Nephron progenitor cell (in vitro differentiated cells): Measurements from ENCODE around the gene GSN.

Source experiments
- DNase-seq: peaks from one replicate; pipeline ENCODE4 v3.0.0; 2021
- H3K27ac Mint-ChIP-seq: 2 replicates; pipeline ENCODE4 v1.8.0; 2021; ENCODE audit warnings: mild to moderate bottlenecking, moderate library complexity, mixed read lengths
- H3K27me3 Mint-ChIP-seq: 2 replicates; pipeline ENCODE4 v1.8.0; 2021; ENCODE audit warnings: mild to moderate bottlenecking, low read depth, mixed read lengths; ENCODE audit not compliant: poor library complexity
- H3K36me3 Mint-ChIP-seq: 2 replicates; pipeline ENCODE4 v1.8.0; 2021; ENCODE audit warnings: low read depth, mixed read lengths
- H3K4me1 Mint-ChIP-seq: 2 replicates; pipeline ENCODE4 v1.8.0; 2021; ENCODE audit warnings: mixed read lengths
- H3K4me3 Mint-ChIP-seq: 2 replicates; pipeline ENCODE4 v1.8.0; 2021; ENCODE audit warnings: mild to moderate bottlenecking, moderate library complexity, mixed read lengths
- H3K9me3 Mint-ChIP-seq: 2 replicates; pipeline ENCODE4 v1.8.0; 2021; ENCODE audit warnings: mild to moderate bottlenecking, moderate library complexity, mixed read lengths
- CTCF ChIP-seq: fragments of 200-600 bp; sonication (generic); IDR thresholded peaks from 2 replicates; pipeline ENCODE4 v1.5.0; 2021; ENCODE audit warnings: antibody characterized with exemption

Gene GSN

GRCh38 chr9:121266356-121266755, 1.6 kb upstream of the GSN start:
- peaks cover 57% of the 10 kb centered on the region for H3K4me1 Mint-ChIP-seq
- H3K27ac Mint-ChIP-seq: no peak overlapping the region
- H3K36me3 Mint-ChIP-seq: no peaks in the 10 kb centered on the region
- no peaks in the 10 kb centered on the region for H3K9me3 Mint-ChIP-seq
- TF ChIP-seq CTCF: no peak
- no peak for DNase-seq
- H3K4me3 Mint-ChIP-seq: peak overlapping the region; percentile 59
- H3K27me3 Mint-ChIP-seq: peaks cover 23% of the 10 kb centered on the region

- Mint-ChIP-seq H3K4me3 (peak overlapping the region; percentile 88), H3K27ac (no peak overlapping the region), H3K4me1 (peaks cover 61% of the 10 kb centered on the region), H3K9me3 (no peaks in the 10 kb centered on the region), H3K27me3 (peaks cover 23% of the 10 kb centered on the region), H3K36me3 (no peaks in the 10 kb centered on the region)
- TF ChIP-seq CTCF: no peak
- DNase-seq: no peak
These were observed 884 bp upstream of the GSN start for GRCh38 chr9:121266906-121267650.

- Mint-ChIP-seq H3K27ac (no peak overlapping the region), H3K27me3 (peaks cover 23% of the 10 kb centered on the region)
These were observed 562 bp downstream of the GSN start for GRCh38 chr9:121268598-121268850.

GRCh38 chr9:121268851-121269641, 1.1 kb downstream of the GSN start:
- Mint-ChIP-seq H3K27ac (no peak overlapping the region), H3K4me3 (peak overlapping the region; percentile 90), H3K36me3 (no peaks in the 10 kb centered on the region), H3K9me3 (no peaks in the 10 kb centered on the region), H3K27me3 (peaks cover 23% of the 10 kb centered on the region), H3K4me1 (peaks cover 61% of the 10 kb centered on the region)
- no peak for DNase-seq
- no peak for TF ChIP-seq CTCF

More at GRCh38 chr9:121268598-121268850, 562 bp downstream of the GSN start:
- TF ChIP-seq CTCF: no peak
- Mint-ChIP-seq H3K36me3 (no peaks in the 10 kb centered on the region), H3K4me3 (peak overlapping the region; percentile 90), H3K4me1 (peaks cover 61% of the 10 kb centered on the region), H3K9me3 (no peaks in the 10 kb centered on the region)
- DNase-seq: no peak

- H3K4me1 Mint-ChIP-seq: peaks cover 56% of the 10 kb centered on the region
- no peaks in the 10 kb centered on the region for H3K9me3 Mint-ChIP-seq
- no peak for DNase-seq
- TF ChIP-seq CTCF: no peak
- peak overlapping the region; percentile 90 for H3K4me3 Mint-ChIP-seq
- H3K27ac Mint-ChIP-seq: no peak overlapping the region
- no peaks in the 10 kb centered on the region for H3K36me3 Mint-ChIP-seq
- peaks cover 23% of the 10 kb centered on the region for H3K27me3 Mint-ChIP-seq
These were observed 1.8 kb downstream of the GSN start for GRCh38 chr9:121269642-121270254.
